GM18951 (cell line): ENCODE data around the gene FMO1.

ENCODE experiments used
- POLR2A ChIP-seq: IDR thresholded peaks from 4 replicates; pipeline ENCODE4 v1.6.1; 2011; ENCODE audit warnings: mild to moderate bottlenecking; ENCODE audit not compliant: insufficient read length, insufficient read depth; ENCODE audit errors: extremely low read depth
- in situ Hi-C: fragments of 300-500 bp; cut with MboI; formaldehyde crosslinking; loops from one replicate; pipeline ENCODE4 v1.12.0; 2022; ENCODE audit warnings: low sequenced_read_pairs, mixed read lengths, inconsistent platforms; ENCODE audit not compliant: unreplicated experiment

The FMO1 gene, protein sequence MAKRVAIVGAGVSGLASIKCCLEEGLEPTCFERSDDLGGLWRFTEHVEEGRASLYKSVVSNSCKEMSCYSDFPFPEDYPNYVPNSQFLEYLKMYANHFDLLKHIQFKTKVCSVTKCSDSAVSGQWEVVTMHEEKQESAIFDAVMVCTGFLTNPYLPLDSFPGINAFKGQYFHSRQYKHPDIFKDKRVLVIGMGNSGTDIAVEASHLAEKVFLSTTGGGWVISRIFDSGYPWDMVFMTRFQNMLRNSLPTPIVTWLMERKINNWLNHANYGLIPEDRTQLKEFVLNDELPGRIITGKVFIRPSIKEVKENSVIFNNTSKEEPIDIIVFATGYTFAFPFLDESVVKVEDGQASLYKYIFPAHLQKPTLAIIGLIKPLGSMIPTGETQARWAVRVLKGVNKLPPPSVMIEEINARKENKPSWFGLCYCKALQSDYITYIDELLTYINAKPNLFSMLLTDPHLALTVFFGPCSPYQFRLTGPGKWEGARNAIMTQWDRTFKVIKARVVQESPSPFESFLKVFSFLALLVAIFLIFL

DNA sequence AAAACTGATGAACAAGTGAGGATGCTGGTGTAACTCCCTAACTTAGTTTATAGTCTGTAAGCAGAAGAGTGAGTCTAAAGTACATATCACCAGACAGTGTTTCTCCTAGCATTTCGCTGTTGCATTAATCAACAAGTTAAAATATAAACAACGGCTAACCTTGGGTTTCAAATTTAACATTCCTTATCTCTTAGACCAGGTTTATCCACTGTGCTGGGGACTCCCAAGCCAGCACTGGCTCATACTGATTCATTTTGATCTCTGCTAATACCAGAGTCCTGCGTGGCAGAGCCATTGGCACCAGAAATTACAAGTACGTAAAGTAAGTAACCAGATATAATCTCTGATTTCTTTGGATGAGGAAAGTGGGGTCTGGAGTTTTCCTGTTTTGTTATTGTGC is at the start of gene FMO1:
TSS of gene FMO1 (plus strand) at position 193 of the 400 bp plus-strand sequence. CDS start 9,594 bp downstream, outside the sequence.
- in situ Hi-C loops: no loop called here
- no peak for TF ChIP-seq POLR2A

DNA sequence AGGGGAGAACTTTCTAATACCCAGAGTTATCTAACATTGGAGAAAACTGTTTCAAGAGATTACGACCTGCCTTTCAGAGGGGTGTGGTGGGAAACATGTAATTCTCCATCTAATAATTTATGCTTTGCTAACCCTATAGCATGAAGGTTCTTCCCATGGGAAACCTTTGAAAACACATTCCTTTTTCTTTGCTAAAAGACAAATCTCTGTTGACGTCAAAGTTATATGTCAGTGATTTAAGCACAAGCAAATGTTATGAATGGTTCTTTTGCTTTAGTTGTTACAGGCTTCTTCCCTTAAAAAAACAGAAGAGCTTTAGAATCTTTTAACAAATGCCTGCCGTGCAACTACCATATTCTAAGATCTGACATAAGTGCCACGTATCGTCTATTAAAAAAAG is 44.0 kb upstream of the FMO1 start:
- in situ Hi-C loops: no loop called here

DNA sequence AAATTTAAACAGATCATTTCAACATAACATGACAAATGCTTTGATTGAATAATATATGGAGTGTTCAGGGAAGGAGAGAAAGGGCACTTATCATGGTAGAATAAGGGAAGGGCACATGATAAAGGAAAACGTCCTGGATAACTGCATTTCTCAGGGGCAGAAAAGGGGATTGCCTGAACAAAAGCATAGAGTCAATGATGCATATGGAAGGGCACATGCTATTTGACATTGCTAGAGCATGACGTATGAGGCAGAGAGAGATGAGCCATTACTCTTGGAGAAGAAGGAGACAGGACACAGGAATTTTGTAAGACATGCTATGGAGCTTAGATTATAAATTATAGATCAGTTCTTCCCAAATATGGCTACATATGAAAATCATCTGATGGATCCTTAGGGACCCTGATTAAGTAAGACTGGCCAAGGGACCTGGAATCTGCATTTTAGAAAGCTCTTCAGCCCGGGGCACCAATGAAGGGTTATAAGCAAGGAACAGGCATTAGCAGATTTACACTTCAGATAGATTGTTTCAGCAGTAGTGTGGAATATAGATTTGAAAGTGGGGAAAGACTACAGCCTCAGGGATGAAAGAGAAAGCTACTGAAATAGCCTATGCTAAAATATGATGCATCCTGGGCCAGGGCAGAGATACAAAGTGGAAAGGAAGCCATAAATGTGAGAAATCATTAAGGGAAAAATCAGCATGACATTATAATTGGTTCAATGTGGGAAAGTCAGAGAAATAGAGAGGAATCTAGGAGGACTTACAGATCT is 41.9 kb upstream of the FMO1 start:
- no peak for TF ChIP-seq POLR2A
- in situ Hi-C loops: no loop called here

More for the DNA sequence above, 44.0 kb upstream of the FMO1 start:
- TF ChIP-seq POLR2A: no peak

DNA sequence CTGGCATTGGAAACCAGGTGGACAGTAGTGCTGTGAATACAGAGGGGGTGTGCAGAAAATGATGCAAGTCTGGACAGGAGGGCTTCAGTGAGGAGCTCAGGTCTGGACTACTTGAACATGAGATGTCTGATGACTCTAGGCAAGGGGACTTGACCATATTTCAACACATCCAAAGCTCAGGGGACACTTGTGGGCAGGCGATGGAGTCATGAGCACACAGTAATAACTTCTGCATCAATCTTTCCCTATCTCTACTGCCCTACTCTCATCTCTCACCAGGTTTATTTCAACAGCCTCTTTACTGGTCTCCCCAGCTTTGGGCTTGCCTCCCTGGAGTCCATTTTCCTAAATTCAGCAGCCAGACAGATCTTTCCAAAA is 41.3 kb upstream of the FMO1 start:
- in situ Hi-C loops: no loop called here
- no peak for TF ChIP-seq POLR2A

DNA sequence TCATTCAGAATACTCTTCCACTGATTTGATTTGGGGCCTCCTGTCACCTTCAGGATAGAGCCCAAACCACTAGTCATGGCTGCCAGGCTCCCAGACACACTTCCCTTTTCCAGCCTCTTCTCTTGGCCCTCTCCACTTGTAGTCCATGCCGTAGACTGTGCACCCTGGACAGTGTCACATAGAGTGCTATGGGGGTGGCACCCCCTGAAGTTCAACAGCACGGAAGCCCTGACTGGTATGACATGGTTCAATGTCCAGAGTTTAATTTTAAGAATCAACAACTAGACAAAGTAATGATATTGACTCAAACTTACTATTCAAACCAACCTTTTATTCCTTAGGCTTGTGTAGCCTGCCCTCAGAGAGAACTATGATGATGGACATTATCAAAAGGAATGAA is 40.9 kb upstream of the FMO1 start:
- TF ChIP-seq POLR2A: no peak
- in situ Hi-C loops: no loop called here

DNA sequence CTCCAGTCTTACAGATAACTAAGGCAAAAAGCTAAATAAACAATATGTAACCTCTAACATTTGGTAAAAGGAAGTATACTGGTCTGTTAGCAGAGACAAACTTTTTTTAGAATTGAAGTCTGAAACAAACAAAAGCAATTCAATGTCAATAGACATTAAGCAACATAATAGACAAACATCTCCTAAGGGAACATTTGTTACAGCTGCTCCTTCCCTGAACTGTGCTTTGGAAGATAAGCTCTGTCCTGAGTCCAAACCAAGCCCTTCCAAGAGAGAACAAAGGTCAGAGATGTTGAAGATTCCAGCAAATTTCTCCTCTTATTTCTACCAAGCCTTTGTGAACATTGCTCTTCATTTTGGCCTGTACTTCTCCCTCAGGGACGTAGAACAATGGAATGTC is 37.9 kb upstream of the FMO1 start:
- TF ChIP-seq POLR2A: no peak
- in situ Hi-C loops: no loop called here

DNA sequence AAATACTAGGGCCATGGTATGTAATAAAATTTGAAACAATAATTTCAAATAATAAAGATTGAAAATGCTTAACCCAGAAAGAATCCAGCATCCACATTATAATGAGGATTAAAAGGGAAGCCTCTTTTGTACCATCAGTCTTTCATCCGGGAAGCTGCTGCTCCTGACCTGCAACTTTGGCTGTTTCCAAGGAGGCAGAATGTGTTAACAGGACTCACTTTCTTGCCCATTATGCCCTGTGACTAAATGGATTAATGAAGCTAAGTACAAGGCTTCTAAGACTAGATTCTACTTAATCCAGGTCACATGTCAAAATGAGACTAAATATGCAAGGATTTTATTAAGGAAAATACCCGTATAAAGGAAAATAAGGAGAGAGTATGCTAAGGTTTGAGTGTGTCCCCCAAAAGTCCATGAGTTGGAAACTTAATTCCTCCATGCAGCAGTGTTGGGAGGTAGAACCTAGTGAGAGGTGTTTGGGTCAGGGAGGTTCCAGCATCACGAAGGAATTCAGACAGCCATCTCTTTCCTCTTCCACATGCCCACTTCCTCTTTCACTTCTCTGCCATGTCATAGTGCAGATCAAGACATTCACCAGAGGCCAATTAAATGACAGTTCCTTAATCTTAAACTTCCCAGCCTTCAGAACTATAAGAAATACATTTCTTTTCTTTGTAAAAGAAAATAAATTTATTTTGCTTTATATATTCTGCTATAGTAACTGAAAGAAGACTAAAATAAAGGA is 35.5 kb upstream of the FMO1 start:
- in situ Hi-C loops: no loop called here
- no peak for TF ChIP-seq POLR2A

DNA sequence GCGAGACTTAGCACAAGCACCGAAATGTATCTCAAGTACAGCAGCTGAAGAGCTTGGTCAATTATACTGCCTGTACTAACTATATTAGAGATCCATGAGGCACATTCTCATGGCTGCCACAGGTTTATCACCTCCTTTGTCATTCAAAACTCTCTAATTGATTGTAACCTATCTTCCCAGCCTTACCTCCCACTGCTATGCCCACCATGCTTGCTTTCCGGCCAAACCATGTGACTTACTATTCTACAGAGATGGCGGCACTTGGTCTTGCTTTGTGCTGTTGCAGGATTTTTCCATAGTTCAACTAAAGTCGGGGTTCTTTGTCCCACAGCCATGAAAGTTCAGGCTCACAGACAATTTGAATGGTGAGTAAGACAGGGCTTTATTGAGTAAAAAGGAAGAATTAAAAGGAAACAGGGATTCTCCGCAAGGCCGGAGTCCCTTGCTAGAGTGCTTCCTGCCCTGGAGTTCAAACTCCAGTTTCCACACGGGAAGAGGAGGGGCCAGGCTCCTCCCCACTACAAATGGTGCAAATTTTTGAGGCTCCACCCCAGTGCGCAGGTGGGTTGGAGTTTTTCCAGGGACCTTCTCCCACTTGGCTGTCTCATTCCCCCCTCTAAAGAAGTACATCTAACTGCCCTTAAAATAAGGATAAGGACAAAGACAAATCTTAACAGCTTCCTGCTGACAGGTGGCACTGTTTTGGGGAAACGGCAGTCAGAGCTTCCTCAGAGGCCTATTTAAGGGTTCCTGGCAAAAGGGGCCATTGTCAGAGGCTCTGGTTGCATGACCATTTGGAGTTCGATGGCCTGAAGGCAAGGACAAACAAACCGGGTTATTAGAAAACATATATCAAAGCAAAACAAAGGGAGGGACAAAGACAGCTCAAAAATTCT is 34.5 kb upstream of the FMO1 start:
- TF ChIP-seq POLR2A: no peak
- in situ Hi-C loops: no loop called here

DNA sequence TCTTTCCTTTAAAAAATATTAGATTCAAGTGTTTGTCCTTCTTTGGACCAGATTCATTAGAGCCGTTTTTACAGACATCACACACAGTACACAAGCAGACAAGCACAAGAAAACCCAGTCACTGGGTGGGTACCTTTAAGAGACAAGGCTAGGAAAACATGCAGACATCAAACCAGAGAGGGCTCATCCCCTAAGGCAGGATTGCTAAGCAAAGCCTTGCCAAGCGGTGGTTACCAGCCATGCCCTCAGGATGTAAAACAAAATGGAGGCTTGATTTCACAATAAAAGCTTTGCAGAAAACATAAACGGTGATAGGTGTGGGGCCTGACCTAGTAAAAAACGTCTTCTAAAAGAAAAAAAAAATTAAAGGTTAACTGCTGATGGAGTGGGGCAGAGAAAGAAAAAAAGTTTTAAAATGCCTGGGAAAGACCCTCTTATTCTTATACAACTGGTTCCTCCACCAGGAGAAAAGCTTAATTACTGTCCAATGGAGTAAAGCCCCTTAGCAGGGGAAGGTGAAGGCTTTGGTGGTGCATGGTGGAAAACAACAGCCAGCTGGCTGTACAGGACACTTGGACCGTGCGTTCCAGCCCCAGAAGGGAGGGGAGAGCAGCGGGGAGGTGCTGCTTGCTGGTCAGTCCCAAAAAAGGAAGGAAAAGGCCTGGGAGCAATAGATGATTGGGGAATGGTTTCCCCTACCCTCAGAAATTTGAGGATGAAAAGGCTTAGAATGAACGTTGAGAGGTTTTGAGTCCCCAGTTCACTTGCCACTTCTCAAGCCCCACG is 30.4 kb upstream of the FMO1 start:
- no peak for TF ChIP-seq POLR2A
- in situ Hi-C loops: no loop called here

DNA sequence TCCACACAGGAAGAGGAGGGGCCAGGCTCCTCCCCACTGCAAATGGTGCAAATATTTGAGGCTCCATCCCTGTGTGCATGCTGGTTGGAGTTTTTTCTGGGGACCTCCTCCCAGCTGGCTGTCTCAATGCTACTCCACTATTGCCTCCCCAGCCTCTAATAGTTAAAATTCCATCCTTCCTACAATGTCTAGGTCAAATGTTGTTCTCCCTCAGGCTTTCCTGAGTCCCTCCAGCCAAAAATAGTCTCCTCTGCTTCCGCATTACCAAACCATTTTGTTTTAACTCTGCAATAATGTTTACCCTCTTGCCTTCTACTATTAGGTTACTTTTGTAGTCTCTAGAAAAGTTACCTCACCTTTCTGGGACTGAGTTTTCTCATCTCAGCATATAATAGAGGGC is 29.6 kb upstream of the FMO1 start:
- in situ Hi-C loops: no loop called here

DNA sequence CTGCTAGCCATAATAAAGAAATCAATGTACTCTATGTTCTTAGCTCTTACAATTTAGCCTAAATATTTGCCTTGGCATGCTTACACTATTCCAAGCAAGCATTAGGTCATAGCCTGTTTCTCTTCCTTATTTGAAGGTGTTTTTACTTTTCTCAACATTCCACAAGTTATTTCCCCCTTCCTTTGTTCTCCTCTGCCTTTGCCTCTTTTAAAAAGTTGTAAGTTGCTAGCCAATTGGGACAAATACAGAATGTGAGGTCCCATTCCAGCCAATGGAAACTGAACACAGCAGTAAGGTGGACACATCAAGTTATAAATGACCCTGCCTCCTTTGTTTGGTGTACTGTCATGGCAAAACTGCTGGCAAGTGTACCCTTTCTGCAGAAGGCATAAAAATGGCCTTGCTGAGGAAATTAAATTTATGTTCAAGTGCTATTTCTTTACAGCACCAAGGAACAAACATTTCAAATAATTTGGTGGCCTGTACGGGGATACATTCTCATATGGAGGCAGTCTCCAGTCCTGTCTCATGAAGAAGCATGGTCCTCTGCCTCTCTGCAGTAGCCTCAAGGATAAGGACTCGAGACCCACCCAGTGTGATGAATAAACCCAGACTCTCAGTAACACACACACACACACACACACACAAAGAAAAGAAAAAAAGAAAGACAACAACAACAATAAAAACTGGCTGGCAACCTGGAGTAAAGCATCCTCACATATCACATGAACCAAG is 28.8 kb upstream of the FMO1 start:
- in situ Hi-C loops: no loop called here

More for the DNA sequence above, 29.6 kb upstream of the FMO1 start:
- no peak for TF ChIP-seq POLR2A

More for the DNA sequence above, 28.8 kb upstream of the FMO1 start:
- TF ChIP-seq POLR2A: no peak
